Testis (tissue), 2 donors: ENCODE results near the gene PPHLN1.

Experiments used
- CTCF ChIP-seq, 3 experiments: fragments of 450-650 bp in 2 of 3; fragments of 200-600 bp in 1 of 3; sonication (generic) in 1 of 3; IDR thresholded peaks; one replicate each; pipeline ENCODE4 v1.5.1; 2016 to 2019; ENCODE audit warnings: antibody characterized with exemption in 3 of 3, mild to moderate bottlenecking in 2 of 3, moderate library complexity in 1 of 3
- POLR2A ChIP-seq: fragments of 450-650 bp; IDR thresholded peaks from one replicate; pipeline ENCODE4 v1.6.1; 2017; ENCODE audit warnings: antibody characterized with exemption, mild to moderate bottlenecking, moderate library complexity

GRCh38 chr12:42277396-42278127, 48.4 kb upstream of the PPHLN1 start:
- TF ChIP-seq CTCF (IDR thresholded peaks at IDR 0.05) (no peak), POLR2A (no peak)
